Peyer's patch (tissue), 4 donors: Measurements from ENCODE around the gene WIPF1.

Experiments used
- POLR2A ChIP-seq, 2 donors: fragments of 450-650 bp; IDR thresholded peaks; one replicate each; pipeline ENCODE4 v1.5.1; 2017; ENCODE audit warnings: antibody characterized with exemption in 2 of 2, mild to moderate bottlenecking in 2 of 2, moderate library complexity in 2 of 2
- TF ChIP-seq, protein P1 (sequence below), 6 experiments: fragments of 450-650 bp in 4 of 6; fragments of 200-600 bp in 2 of 6; sonication (generic) in 1 of 6; IDR thresholded peaks; one replicate each; pipeline ENCODE4 v1.5.1; 2017 to 2019; ENCODE audit warnings: antibody characterized with exemption in 6 of 6, mild to moderate bottlenecking in 3 of 6, moderate library complexity in 1 of 6

DNA sequence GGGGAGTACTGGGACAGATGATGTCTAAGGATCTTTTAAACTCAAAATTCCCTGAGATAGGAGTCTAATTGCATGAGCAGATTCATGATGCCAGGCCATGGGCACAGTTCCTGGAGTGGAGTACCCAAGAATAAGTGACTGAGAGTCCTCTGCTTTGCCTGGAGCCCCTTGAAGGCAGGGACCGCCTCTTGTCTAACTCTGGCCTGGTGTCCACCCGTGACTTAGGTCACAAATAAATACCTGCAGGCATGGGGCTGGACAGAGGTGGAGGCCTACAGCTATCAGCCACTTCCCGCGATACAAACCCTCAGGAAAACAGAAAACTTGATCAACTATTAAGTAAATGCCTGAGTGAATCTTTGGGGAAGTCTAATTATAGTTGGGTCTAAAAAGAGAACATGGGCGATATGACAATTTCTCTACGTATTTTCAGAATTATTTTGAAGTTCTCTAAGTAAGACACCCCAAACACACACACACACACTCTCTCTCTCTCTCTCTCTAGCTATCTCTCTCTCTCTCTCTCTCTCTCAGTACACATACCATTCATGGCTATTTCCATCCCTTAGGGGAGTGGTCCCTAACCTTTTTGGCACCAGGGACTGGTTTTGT lies 1.8 kb upstream of the WIPF1 start:
- TF ChIP-seq, protein P1, sequence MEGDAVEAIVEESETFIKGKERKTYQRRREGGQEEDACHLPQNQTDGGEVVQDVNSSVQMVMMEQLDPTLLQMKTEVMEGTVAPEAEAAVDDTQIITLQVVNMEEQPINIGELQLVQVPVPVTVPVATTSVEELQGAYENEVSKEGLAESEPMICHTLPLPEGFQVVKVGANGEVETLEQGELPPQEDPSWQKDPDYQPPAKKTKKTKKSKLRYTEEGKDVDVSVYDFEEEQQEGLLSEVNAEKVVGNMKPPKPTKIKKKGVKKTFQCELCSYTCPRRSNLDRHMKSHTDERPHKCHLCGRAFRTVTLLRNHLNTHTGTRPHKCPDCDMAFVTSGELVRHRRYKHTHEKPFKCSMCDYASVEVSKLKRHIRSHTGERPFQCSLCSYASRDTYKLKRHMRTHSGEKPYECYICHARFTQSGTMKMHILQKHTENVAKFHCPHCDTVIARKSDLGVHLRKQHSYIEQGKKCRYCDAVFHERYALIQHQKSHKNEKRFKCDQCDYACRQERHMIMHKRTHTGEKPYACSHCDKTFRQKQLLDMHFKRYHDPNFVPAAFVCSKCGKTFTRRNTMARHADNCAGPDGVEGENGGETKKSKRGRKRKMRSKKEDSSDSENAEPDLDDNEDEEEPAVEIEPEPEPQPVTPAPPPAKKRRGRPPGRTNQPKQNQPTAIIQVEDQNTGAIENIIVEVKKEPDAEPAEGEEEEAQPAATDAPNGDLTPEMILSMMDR (IDR thresholded peaks at IDR 0.05): no peak
- TF ChIP-seq POLR2A (IDR thresholded peaks at IDR 0.05): no peak
